Epithelial cell of esophagus (primary cell): ENCODE measurements around the gene PDZK1.
"Not testable (repeated sequence)": the region's sequence is repeated elsewhere in the genome, so short reads cannot be mapped to it uniquely, and the experiment has no call there.

Experiments used
- DNase-seq: peaks from one replicate; pipeline ENCODE4 v3.0.0; 2010; ENCODE audit warnings: low read depth
- H3K4me3 ChIP-seq: 2 replicates; pipeline ENCODE4 v1.5.1; 2011; ENCODE audit warnings: mild to moderate bottlenecking, low read length, control low read depth
- CTCF ChIP-seq: IDR thresholded peaks from 2 replicates; pipeline ENCODE4 v1.5.1; 2011; ENCODE audit warnings: low read depth, mild to moderate bottlenecking, low read length, control low read depth, inconsistent platforms; ENCODE audit not compliant: insufficient read depth; ENCODE audit errors: missing control alignments

PDZK1 gene

GRCh38 chr1:145688924-145689323, 18.2 kb downstream of the PDZK1 start:
- no peak overlapping the region for H3K4me3 ChIP-seq
- no peak for TF ChIP-seq CTCF
- DNase-seq: no peak

DNA sequence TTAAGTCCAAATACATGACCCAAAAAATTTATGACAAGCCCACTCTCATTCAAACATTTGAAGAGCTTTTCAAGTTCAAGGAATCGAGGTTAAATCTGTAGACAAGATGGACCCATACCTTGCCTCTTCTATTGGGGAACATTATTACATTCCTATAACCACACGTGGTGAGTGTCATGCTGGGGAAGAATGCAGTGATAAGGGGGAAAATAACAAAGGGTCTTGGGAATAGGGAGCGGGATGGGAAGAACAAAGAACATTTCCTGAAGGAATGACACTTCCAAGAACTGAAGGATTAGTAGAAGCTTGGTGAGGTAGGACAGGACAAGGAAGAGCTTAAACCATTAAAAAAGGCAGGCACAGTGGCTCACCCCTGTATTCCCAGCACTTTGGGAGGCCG, 18.8 kb downstream of the PDZK1 start:
- no peak overlapping the region for H3K4me3 ChIP-seq
- no peak for TF ChIP-seq CTCF
- DNase-seq: no peak

GRCh38 chr1:145686078-145686477, 21.1 kb downstream of the PDZK1 start:
- DNase-seq: not testable (repeated sequence)

GRCh38 chr1:145684858-145685257, 22.3 kb downstream of the PDZK1 start:
- DNase-seq, H3K4me3 ChIP-seq: not testable (repeated sequence)

More at GRCh38 chr1:145686078-145686477, 21.1 kb downstream of the PDZK1 start:
- H3K4me3 ChIP-seq: not testable (repeated sequence)

GRCh38 chr1:145673217-145673616, 34.0 kb downstream of the PDZK1 start:
- DNase-seq, H3K4me3 ChIP-seq: not testable (repeated sequence)

DNA sequence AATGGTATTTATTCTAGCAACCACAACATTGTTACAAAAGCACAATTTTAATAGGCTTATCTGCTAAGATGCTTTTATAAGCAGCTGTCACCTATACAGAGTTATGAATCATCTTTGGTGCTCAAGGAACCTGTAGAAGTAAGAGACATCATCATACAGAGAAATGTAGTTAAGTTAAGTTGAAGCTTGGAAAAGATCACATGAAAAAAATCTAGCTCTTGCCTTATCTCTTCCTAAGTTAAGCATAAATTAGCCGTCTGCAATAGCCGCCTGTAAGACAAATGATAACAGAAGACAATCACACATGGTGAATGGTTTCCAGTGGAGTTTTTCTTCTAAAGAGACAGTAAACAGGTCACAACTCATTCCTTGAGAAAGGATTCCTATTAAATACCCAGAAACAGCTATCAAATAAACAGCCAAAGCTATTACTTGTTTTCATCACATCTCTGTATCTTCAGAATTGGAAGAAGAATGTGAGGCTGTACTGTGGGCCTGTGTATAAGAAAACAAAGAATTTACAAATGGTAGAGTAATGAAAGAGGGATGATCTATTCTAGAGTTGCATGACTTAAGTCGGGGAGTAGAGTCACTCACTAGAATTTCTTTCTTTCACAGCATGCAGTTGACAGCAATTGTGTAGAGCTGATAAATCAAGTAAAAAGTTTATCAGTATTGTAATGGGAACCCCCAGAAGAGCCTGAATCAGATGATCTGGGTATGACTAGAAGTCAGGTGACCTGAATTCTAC, 36.0 kb downstream of the PDZK1 start:
- H3K4me3 ChIP-seq: not testable (repeated sequence)

GRCh38 chr1:145665015-145665414, 42.2 kb downstream of the PDZK1 start:
- peak; percentile 18 for DNase-seq
- H3K4me3 ChIP-seq: not testable (repeated sequence)

More for the DNA sequence above, 36.0 kb downstream of the PDZK1 start:
- DNase-seq: not testable (repeated sequence)

GRCh38 chr1:145662502-145662901, 44.7 kb downstream of the PDZK1 start:
- DNase-seq: peak; percentile 2

DNA sequence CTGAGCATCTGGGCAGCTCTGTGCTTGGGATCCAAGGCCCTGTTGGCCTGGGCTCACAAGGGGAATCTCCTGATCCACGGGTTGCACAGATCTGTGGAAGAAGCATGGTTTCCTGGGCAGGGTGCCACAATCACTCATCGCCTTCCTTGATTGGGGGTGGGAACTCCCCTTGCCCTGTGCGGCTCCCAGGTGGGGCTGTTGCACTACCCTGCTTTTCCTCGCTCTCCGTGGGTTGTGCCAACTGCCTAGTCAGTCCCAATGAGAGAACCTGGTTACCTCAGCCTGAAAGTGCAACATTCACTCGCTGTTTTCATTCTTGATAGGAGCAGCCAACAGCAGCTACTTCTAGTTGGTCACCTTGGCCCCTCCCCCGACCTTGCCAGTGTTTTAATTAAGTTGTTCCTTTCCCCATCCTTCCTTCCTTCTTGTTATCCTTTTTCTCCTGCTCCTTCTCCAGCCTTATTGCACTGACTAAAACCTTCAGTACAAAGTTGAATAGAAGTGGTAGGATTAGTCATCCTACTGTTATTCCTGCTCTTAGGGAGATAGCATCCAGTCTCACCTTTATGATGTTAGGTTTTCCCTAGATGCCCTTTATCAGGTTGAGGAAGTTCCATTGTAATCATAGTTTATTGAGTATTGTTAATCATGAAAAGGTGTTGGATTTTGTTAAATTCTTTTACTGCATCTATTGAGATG, 50.8 kb downstream of the PDZK1 start:
- peak; percentile 21 for DNase-seq
- not testable (repeated sequence) for H3K4me3 ChIP-seq

More at GRCh38 chr1:145662502-145662901, 44.7 kb downstream of the PDZK1 start:
- H3K4me3 ChIP-seq: not testable (repeated sequence)

GRCh38 chr1:145643990-145644389, 63.2 kb downstream of the PDZK1 start:
- H3K4me3 ChIP-seq, DNase-seq: not testable (repeated sequence)

DNA sequence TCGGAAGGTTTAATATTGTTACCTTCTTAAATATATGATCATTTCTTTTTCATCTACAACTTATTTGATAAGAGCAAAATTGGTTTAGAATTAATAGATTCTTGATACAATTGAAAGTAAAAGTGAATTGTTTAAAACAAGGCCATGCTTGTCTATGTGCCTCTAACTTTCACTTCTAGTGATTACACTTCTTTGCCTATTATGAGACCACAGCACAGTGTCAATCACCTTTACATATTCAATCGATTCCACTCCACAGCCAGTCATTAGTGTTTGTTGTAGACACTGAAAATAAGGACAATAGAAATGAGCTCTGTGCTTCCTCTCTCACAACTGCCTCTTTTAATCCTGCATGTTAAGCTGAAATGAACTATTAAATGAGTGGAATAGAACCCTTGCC, 65.3 kb downstream of the PDZK1 start:
- H3K4me3 ChIP-seq, DNase-seq: not testable (repeated sequence)

DNA sequence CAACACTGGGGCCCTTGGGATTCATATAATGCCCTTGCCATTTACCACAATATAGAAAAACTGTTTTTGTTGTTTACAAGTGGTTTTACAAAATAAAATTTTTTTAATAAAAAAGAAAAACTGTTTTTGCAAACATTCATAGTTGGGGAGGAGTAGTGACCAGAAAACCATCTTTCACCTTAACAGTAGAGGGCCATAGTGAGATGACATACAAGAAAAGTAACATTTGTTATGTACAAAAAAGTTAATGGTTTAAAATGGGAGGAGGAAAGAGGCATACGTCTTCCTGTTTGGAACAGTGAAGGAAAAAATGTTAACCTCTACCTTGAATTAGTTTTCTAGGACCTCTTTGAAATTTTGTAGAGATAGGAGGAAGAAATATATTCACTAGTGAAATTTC, 70.9 kb downstream of the PDZK1 start:
- H3K4me3 ChIP-seq, DNase-seq: not testable (repeated sequence)

DNA sequence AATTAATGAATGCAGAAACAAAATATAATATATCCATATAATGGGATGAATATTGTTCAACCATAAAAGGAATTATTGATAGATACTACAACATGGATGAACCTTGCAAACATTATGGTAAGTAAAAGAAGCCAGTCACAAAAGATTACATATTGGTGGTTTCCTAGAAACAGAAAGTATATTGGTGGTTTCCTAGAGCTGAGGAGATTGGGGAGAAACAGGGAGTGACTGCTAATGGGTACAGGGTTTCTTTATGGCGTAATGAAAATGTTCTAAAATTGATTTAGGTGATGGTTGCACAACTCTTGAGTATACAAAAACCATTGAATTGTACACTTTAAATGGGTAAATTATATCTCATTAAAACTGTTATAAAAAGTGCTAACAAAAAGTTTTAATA, 85.0 kb downstream of the PDZK1 start:
- DNase-seq, H3K4me3 ChIP-seq: not testable (repeated sequence)
